Brain microvascular endothelial cell (primary cell): ENCODE data around the gene CRNKL1.
A peak's percentile ranks its signal among the peaks of the same experiment; 100 is the strongest.
"Not testable (repeated sequence)": the region's sequence is repeated elsewhere in the genome, so short reads cannot be mapped to it uniquely, and the experiment has no call there.

Source experiments
- DNase-seq: peaks from one replicate; pipeline ENCODE4 v3.0.0-alpha.2; 2020
- H3K27ac ChIP-seq: fragments of 250-450 bp; sonication (Bioruptor Pico); 2 replicates; pipeline ENCODE4 v1.5.1; 2020; ENCODE audit warnings: mild to moderate bottlenecking, moderate library complexity
- H3K27me3 ChIP-seq: fragments of 250-450 bp; sonication (Bioruptor Pico); replicated peaks from 2 replicates; pipeline ENCODE4 v1.5.1; 2020; ENCODE audit warnings: mild to moderate bottlenecking
- H3K36me3 ChIP-seq: fragments of 250-450 bp; sonication (Bioruptor Pico); replicated peaks from 2 replicates; pipeline ENCODE4 v1.5.1; 2020; ENCODE audit warnings: mild to moderate bottlenecking
- H3K4me3 ChIP-seq: 2 replicates; pipeline ENCODE4 v1.5.1; 2011; ENCODE audit warnings: low read depth, mild to moderate bottlenecking, control low read depth, low read length, moderate library complexity
- in situ Hi-C: cut with HindIII; loops from 2 replicates; pipeline ENCODE4 v1.10.0; 2017; ENCODE audit warnings: low sequenced_read_pairs, low pct_ligation_motif_present
- TF ChIP-seq, protein P1 (sequence below): IDR thresholded peaks from 2 replicates; pipeline ENCODE4 v1.5.1; 2011; ENCODE audit warnings: low read depth, mild to moderate bottlenecking, moderate library complexity, low read length, control low read depth, inconsistent platforms; ENCODE audit errors: missing control alignments

CRNKL1 gene

GRCh38 chr20:20012541-20012940 is 39.7 kb downstream of the CRNKL1 start:
- Histone ChIP-seq H3K36me3 (no peaks in the 10 kb centered on the region), H3K27me3 (no peaks in the 10 kb centered on the region), H3K4me3 (no peak overlapping the region), H3K27ac (no peak overlapping the region)
- TF ChIP-seq, protein P1, sequence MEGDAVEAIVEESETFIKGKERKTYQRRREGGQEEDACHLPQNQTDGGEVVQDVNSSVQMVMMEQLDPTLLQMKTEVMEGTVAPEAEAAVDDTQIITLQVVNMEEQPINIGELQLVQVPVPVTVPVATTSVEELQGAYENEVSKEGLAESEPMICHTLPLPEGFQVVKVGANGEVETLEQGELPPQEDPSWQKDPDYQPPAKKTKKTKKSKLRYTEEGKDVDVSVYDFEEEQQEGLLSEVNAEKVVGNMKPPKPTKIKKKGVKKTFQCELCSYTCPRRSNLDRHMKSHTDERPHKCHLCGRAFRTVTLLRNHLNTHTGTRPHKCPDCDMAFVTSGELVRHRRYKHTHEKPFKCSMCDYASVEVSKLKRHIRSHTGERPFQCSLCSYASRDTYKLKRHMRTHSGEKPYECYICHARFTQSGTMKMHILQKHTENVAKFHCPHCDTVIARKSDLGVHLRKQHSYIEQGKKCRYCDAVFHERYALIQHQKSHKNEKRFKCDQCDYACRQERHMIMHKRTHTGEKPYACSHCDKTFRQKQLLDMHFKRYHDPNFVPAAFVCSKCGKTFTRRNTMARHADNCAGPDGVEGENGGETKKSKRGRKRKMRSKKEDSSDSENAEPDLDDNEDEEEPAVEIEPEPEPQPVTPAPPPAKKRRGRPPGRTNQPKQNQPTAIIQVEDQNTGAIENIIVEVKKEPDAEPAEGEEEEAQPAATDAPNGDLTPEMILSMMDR, result no peak
- DNase-seq, result no peak
- in situ Hi-C loops, result no loop called here

DNA sequence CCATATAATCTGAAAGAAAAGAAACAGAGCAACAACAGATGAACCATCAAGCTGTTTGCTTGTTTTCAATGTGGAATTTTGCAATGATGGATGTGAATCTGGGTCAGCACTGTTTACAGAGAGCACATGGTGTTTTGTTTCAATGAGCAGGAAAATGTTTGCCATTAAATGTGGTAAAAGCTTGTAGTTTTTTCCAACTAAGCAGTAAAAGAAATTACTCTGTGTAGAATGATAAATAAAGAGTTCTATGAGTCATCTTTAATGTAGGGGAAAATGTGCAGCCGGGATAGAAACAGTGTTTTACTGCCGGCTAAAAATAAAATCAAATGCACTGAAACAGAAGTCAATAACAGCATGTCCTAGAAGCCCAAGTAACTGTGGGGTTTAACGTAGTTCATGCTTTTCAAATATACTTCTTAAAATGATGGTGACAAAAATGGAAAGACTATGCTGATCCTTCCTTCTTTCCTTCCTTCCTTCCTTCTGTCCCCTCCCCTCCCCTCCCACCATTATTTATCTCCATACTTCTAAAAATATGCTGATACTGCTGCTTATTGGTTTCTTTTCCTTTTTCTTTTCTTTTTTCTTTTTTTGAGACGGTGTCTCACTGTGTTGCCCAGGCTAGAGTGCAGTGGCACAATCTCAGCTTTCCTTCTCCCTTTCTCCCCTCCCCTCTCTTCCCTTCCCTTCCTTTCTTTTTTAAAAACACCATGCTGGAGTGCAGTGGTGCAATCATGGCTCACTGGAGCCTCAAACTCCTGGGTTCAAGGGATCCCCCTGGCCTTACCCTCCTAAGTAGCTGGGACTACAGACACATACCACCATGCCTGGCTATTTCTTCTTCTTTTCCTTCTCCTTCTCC is 41.4 kb downstream of the CRNKL1 start:
- Histone ChIP-seq H3K27ac (no peak overlapping the region), H3K36me3 (no peaks in the 10 kb centered on the region), H3K4me3 (no peak overlapping the region), H3K27me3 (no peaks in the 10 kb centered on the region)
- TF ChIP-seq, protein P1, result no peak
- in situ Hi-C loops, result no loop called here
- no peak for DNase-seq

DNA sequence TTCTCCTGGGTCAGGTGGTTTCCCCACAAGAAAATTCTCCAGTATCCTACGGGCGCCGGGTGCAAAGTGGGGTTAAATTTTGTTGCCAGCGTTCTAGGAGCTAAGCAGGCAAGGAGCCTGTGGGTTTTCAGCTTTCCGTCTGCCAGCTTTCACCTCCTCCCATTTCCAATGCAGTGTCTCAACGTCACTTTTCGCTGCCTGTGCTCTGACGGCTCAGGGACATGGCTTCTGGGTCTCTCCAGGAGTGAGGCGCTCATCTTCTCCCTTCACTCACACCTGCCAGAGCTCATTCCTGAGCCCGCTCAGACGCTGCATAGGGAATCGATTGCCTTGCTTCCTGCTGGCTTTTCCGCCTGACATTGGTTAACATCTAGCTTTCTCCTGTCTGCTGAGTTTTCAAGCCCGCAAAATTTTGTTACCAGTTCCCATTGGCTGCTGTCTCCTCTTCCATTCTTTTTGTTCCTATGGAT is 42.4 kb downstream of the CRNKL1 start:
- TF ChIP-seq, protein P1, result no peak
- no peak for DNase-seq
- Histone ChIP-seq H3K27ac (no peak overlapping the region), H3K4me3 (no peak overlapping the region), H3K27me3 (no peaks in the 10 kb centered on the region), H3K36me3 (no peaks in the 10 kb centered on the region)
- in situ Hi-C loops, result no loop called here

DNA sequence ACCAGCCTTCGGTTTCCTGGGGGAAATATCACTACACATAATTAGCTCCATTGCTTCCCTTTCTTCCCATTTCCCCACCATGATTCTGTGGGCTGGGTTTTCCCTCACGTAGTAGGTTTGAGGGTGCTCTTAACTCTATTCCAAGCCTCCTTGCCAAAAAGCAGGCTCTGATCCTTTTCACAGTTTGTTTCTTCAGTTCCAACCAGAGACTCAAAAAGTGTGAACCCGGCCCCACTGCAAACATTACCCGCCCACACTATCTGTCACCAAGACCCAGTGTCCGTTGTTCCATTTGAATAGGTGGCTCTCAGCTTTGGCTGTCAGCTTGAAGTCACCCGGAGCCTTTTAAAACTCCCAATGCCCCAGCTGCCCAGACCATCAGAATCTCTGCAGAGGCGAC is 46.9 kb downstream of the CRNKL1 start:
- H3K27ac ChIP-seq, result no peak overlapping the region
- TF ChIP-seq, protein P1, result no peak
- H3K4me3 ChIP-seq, result no peak overlapping the region
- no peaks in the 10 kb centered on the region for H3K27me3 ChIP-seq
- peaks cover 10% of the 10 kb centered on the region for H3K36me3 ChIP-seq
- in situ Hi-C loops, result no loop called here
- no peak for DNase-seq

DNA sequence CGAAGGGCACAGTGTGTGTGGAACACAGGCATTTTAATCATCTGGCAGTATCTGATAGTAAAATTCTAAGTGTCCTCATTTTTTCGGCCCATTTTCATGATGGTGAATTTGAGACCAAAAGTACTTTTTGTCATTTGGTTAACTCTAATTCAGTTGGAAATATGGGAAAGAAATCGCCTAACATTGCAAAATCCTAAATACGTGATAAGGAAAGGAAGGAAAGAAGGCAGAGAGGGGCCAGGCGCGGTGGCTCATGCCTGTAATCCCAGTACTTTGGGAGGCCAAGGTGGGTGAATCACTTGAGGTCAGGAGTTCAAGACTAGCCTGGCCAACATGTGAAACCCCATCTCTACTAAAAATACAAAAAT is 48.3 kb downstream of the CRNKL1 start:
- in situ Hi-C loops, H3K4me3 ChIP-seq, DNase-seq, H3K27me3 ChIP-seq: not testable (repeated sequence)
- peak overlapping the region; percentile 42 for H3K27ac ChIP-seq
- H3K36me3 ChIP-seq, result peaks cover 24% of the 10 kb centered on the region

DNA sequence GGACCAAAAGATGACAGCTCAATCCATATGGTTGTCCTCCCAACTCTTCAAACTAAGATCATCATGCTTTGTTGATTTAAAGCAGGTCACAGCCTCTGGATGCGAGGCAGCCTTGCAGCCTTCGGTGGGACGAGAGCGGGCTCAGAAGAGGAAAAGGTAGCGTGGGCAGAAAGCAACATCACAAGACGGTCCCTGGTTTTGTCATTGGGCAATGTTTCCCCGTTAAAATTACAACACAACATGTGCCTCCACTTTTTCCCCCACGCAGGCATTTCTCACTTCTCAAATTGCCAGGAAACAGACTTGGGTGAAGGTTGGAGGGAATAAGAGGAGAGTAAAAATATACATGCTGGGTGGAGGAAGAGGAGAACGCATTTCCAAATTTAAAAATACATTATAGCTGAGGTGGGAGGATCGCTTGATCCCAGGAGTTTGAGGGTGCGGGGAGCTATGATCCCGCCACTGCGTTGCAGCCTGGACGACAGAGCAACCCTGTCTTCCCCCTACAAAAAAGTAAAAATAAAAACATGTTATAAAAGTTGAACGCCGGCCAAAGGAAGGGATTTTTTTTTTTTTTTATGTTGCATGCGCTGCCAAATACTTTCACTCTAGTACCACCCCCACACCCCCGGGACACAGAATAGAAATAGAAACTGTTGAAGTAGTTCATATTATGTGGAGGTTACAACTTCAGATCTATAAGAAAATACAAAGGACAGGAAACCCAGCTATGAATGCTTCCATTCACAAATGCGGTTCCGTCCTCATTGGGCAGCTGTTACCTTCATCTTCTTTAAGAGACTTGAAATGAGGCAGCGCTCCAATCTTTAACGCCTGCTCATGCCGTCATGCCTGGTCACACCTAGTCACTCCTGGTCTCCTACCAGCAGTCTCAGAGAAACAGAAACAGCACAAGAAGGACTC is 49.0 kb downstream of the CRNKL1 start:
- in situ Hi-C loops, result no loop called here
- peak overlapping the region; percentile 42 for H3K27ac ChIP-seq
- DNase-seq, result peak; percentile 35
- peaks cover 31% of the 10 kb centered on the region for H3K36me3 ChIP-seq
- TF ChIP-seq, protein P1, result no peak
- H3K27me3 ChIP-seq, result no peaks in the 10 kb centered on the region
- no peak overlapping the region for H3K4me3 ChIP-seq
